BJ (cell line): Measurements from ENCODE around the gene CBX3. TPM values are rescaled to one million over a fixed set of nuclear protein-coding genes. Genes with fewer than 3 reads are reported as not detected.
"Not testable (repeated sequence)": the region's sequence is repeated elsewhere in the genome, so short reads cannot be mapped to it uniquely, and the experiment has no call there.

Experiments
- CTCF ChIA-PET: fragments of 350-600 bp; formaldehyde crosslinking; extraction: SDS; loops from one replicate; lab custom pipeline; 2021; ENCODE audit warnings: antibody characterized with exemption, inconsistent platforms; lab: Yijun Ruan, JAX
- POLR2A ChIA-PET: fragments of 300-600 bp; sonication (Branson Sonifier 250); formaldehyde crosslinking; extraction: SDS; loops from one replicate; lab custom pipeline; 2021; ENCODE audit warnings: antibody characterized with exemption; lab: Charles Lee
- DNase-seq: peaks from one replicate; pipeline ENCODE4 v3.0.0-alpha.2; 2011; ENCODE audit warnings: low read depth
- H3K27me3 ChIP-seq: 2 replicates; pipeline ENCODE4 v1.6.0; 2011; ENCODE audit warnings: low read length; ENCODE audit not compliant: control insufficient read depth, insufficient read depth
- H3K36me3 ChIP-seq: 2 replicates; pipeline ENCODE4 v1.5.1; 2011; ENCODE audit warnings: low read length; ENCODE audit not compliant: control insufficient read depth, insufficient read depth
- H3K4me3 ChIP-seq: 2 replicates; pipeline ENCODE4 v1.5.1; 2011; ENCODE audit warnings: low read depth, mild to moderate bottlenecking, control low read depth, low read length
- polyA plus RNA-seq: library from polyadenylated mRNA; depleted of rRNA; stranded (reverse); fragments of >200 nt; gene quantifications from 2 replicates; pipeline ENCODE4 v1.2.3, GENCODE V29; 2011
- TF ChIP-seq, protein P1 (sequence below): IDR thresholded peaks from 2 replicates; pipeline ENCODE4 v1.5.1; 2011; ENCODE audit warnings: low read depth, mild to moderate bottlenecking, control low read depth, inconsistent platforms, low read length, moderate library complexity; ENCODE audit not compliant: insufficient read depth

The CBX3 gene
- polyA plus RNA-seq, 1 experiment: 37.0 TPM

DNA sequence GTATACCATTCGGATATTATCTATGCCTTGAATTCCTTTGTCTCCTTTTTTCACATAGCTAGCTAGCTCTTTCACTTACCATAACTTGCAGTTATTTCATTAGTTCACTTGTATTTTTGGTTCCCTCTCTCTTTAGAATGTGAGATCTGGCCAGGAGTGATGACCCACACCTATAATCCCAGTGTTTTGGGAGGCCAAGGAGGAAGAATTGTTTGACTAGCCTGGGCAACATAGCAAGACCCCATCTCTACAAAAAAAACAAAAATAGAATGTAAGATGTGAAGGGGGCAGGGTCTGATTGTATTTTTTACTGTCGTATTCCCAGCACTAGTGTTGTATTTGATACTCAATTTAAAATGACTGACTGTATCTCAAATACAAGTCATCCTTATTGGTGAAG is 29.9 kb upstream of the CBX3 start:
- CTCF ChIA-PET: interaction anchor here (1.0 to 1.4 kb wide), 2 partner anchors 10 to 15 kb away, joined by 3 to 4 read pairs; no protein-coding TSS in a partner anchor
- Histone ChIP-seq H3K4me3 (no peak overlapping the region), H3K36me3 (no peaks in the 10 kb centered on the region), H3K27me3 (no peaks in the 10 kb centered on the region)
- no peak for DNase-seq
- POLR2A ChIA-PET: no interaction called here
- TF ChIP-seq, protein P1, sequence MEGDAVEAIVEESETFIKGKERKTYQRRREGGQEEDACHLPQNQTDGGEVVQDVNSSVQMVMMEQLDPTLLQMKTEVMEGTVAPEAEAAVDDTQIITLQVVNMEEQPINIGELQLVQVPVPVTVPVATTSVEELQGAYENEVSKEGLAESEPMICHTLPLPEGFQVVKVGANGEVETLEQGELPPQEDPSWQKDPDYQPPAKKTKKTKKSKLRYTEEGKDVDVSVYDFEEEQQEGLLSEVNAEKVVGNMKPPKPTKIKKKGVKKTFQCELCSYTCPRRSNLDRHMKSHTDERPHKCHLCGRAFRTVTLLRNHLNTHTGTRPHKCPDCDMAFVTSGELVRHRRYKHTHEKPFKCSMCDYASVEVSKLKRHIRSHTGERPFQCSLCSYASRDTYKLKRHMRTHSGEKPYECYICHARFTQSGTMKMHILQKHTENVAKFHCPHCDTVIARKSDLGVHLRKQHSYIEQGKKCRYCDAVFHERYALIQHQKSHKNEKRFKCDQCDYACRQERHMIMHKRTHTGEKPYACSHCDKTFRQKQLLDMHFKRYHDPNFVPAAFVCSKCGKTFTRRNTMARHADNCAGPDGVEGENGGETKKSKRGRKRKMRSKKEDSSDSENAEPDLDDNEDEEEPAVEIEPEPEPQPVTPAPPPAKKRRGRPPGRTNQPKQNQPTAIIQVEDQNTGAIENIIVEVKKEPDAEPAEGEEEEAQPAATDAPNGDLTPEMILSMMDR: no peak

DNA sequence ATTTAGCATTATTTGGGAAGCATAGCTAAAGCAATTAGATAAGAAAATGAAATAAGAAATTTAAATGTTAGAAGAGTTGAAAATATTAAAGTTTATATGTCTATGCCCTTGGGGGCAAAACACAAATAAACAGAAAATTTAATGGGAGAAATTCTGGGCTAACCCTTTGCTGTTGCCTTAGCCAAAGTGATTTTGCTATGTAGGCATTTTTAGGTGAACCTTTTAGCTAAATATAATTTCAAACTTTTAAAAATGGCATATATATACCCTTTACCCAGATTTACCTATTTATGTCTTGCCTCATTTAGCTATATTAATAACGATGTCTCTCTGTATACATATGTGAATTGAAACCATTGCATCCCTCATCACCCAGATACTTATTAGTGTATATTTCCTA is 29.5 kb upstream of the CBX3 start:
- DNase-seq: no peak
- H3K27me3 ChIP-seq: no peaks in the 10 kb centered on the region
- CTCF ChIA-PET: interaction anchor here (1.0 to 1.4 kb wide), 2 partner anchors 11 to 15 kb away, joined by 3 to 4 read pairs; no protein-coding TSS in a partner anchor
- H3K4me3 ChIP-seq: no peak overlapping the region
- H3K36me3 ChIP-seq: no peaks in the 10 kb centered on the region
- POLR2A ChIA-PET: no interaction called here
- TF ChIP-seq, protein P1: no peak

DNA sequence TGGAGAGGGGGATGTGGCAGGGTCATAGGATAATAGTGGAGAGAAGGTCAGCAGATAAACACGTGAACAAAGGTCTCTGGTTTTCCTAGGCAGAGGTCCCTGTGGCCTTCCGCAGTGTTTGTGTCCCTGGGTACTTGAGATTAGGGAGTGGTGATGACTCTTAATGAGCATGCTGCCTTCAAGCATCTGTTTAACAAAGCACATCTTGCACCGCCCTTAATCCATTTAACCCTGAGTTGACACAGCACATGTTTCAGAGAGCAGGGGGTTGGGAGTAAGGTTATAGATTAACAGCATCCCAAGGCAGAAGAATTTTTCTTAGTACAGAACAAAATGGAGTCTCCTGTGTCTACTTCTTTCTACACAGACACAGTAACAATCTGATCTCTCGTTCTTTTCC is 25.6 kb upstream of the CBX3 start:
- DNase-seq, POLR2A ChIA-PET, CTCF ChIA-PET, H3K4me3 ChIP-seq, H3K36me3 ChIP-seq, H3K27me3 ChIP-seq: not testable (repeated sequence)

DNA sequence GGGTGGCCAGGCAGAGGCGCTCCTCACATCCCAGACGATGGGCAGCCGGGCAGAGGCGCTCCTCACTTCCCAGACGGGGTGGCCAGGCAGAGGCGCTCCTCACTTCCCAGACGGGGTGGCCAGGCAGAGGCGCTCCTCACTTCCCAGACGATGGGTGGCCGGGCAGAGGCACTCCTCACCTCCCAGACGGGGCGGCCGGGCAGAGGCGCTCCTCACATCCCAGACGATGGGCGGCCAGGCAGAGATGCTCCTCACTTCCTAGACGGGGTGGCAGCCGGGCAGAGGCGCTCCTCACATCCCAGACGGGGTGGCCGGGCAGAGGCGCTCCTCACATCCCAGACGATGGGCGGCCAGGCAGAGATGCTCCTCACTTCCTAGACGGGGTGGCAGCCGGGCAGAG is 24.8 kb upstream of the CBX3 start:
- H3K27me3 ChIP-seq, DNase-seq, H3K36me3 ChIP-seq, CTCF ChIA-PET, H3K4me3 ChIP-seq, POLR2A ChIA-PET: not testable (repeated sequence)

DNA sequence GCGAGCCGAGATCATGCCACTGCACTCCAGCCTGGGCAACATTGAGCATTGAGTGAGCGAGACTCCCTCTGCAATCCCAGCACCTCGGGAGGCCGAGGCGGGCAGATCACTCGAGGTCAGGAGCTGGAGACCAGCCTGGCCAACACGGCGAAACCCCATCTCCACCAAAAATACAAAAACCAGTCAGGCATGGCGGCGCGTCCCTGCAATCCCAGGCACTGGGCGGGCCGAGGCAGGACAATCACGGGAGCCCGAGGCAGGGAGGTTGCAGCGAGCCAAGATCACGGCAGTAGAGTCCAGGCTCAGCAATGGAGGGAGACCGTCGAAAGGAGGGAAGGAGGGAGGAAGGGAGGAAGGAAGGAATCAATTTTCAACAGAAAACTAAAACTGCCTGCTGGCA is 24.3 kb upstream of the CBX3 start:
- H3K27me3 ChIP-seq, H3K36me3 ChIP-seq, DNase-seq, CTCF ChIA-PET, POLR2A ChIA-PET, H3K4me3 ChIP-seq: not testable (repeated sequence)

DNA sequence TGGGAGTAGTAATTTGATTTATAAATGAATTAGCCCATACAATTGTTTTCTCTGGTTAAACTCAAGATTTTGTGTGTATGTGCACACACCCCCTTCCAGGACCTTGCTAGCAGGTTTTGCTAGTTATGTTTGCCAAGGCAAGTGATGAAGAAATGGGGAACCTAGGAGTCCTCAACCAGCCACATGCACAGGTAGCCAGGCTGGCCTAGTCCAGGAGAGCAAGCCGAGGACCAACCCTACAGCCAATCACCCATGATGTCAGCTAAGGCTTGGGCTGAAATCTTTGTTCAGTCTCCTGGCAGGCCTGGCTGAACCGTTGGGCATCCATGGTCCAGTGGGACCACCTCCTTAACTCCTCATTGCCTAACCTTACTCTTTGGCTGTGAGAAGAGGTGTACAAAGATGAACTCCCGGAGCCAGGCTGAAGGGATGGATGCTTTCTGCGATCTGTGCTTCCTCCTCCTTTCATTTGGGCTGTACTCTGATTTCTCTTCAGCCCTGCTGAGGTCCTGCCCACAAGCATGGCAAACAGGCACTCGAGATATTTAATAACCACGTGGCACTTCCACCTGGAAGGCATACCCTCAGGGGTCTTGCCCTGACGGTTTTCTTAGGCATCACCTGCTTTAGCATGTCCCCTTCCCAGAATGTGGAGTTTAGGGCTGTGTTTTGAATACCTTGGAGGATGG is 23.1 kb upstream of the CBX3 start:
- no peaks in the 10 kb centered on the region for H3K36me3 ChIP-seq
- CTCF ChIA-PET: no interaction called here
- H3K4me3 ChIP-seq: no peak overlapping the region
- no peaks in the 10 kb centered on the region for H3K27me3 ChIP-seq
- TF ChIP-seq, protein P1: no peak
- no peak for DNase-seq
- POLR2A ChIA-PET: no interaction called here

DNA sequence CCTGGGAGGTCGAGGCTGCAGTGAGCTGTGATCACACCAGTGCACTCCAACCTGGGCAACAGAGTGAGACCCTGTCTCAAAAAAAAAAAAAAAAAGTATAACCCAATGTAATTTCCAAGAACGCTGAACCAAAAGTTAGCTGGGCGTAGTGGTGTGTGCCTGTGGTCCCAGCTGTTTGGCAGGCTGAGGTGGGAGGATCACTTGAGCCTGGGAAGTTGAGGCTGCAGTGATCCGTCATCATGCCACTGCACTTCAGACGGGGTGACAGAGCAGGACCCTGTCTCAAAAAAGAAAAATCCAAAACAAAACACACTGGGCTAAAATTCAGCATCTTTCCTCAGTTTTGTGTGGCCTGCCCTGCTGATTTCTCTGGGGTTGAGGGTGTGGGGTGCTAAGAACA is 22.1 kb upstream of the CBX3 start:
- no peak for DNase-seq
- no peak overlapping the region for H3K4me3 ChIP-seq
- POLR2A ChIA-PET: no interaction called here
- H3K27me3 ChIP-seq: no peaks in the 10 kb centered on the region
- TF ChIP-seq, protein P1: no peak
- CTCF ChIA-PET: interaction anchor here (0.6 to 1.0 kb wide), 2 partner anchors 18 to 327 kb away, joined by 3 read pairs; no protein-coding TSS in a partner anchor
- no peaks in the 10 kb centered on the region for H3K36me3 ChIP-seq
